Thoracic aorta (tissue), 2 donors: ENCODE data around the gene CFAP46. TPM values are rescaled to one million over a fixed set of nuclear protein-coding genes. Genes with fewer than 3 reads are reported as not detected.
A peak's percentile ranks its signal among the peaks of the same experiment; 100 is the strongest.

Experiments used
- ATAC-seq: fragments of 150-250 bp; one replicate; pipeline ENCODE4 v1.8.0; 2017; ENCODE audit warnings: low read depth; ENCODE audit not compliant: insufficient number of reproducible peaks, low FRiP score
- DNase-seq: peaks from one replicate; pipeline ENCODE4 v3.0.0-alpha.2; 2020; ENCODE audit warnings: low spot score
- H3K27ac ChIP-seq, 2 donors: fragments of 200-600 bp; sonication (generic); 1 replicate in 1 of 2; 2 replicates in 1 of 2; pipeline ENCODE4 v1.5.1; 2016; ENCODE audit warnings: mild to moderate bottlenecking in 2 of 2, moderate library complexity in 2 of 2
- H3K27me3 ChIP-seq: fragments of 200-600 bp; sonication (generic); replicated peaks from 2 replicates; pipeline ENCODE4 v1.6.0; 2016; ENCODE audit warnings: mild to moderate bottlenecking; ENCODE audit not compliant: insufficient read depth
- H3K36me3 ChIP-seq: fragments of 200-600 bp; sonication (generic); one replicate; pipeline ENCODE4 v1.5.1; 2016
- H3K4me1 ChIP-seq, 2 donors: fragments of 200-600 bp; sonication (generic); 1 replicate in 1 of 2; 2 replicates in 1 of 2; pipeline versions ENCODE4 v1.5.1 to v1.6.0; 2016; ENCODE audit warnings: low read depth in 2 of 2, mild to moderate bottlenecking in 1 of 2; ENCODE audit not compliant: control insufficient read depth in 1 of 2
- H3K4me3 ChIP-seq: fragments of 200-600 bp; sonication (generic); 2 replicates; pipeline ENCODE4 v1.5.1; 2016; ENCODE audit warnings: mild to moderate bottlenecking
- H3K9me3 ChIP-seq: fragments of 200-600 bp; sonication (generic); 2 replicates; pipeline ENCODE4 v1.5.1; 2016
- CTCF ChIP-seq: fragments of 200-600 bp; sonication (generic); IDR thresholded peaks from one replicate; pipeline ENCODE4 v1.5.1; 2019; ENCODE audit warnings: antibody characterized with exemption
- total RNA-seq, 2 donors: library from RNA; depleted of rRNA; stranded (reverse); fragments of >200 nt; gene quantifications; one replicate each; pipeline versions ENCODE4 v1.1.0 to v1.2.3, GENCODE V29; 2016

CFAP46 gene
- total RNA-seq, 2 donors from 2014 or later = not detected

DNA sequence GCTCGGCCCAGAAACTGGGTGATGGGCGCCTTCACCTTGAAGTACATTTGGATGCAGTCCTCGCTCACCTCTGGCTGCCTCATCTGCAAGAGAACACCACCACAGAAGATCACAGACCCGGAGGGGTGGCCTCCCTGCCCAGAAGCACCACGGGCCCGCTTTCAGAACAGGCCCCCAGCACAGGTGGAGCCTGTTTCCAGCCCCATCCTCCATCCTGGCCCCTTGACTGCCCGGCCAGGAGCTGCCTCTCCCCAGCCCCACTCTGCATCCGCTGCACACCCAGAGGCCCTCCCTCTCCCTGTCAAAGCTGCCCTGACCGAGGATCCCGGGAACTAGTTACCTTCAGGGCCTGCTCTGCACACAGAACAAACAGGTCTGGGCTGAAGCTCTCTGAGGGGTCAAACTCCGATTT lies 724 bp downstream of the CFAP46 start:
- H3K36me3 ChIP-seq = no peaks in the 10 kb centered on the region
- H3K9me3 ChIP-seq = no peaks in the 10 kb centered on the region
- H3K27me3 ChIP-seq = no peaks in the 10 kb centered on the region
- no peak overlapping the region for H3K27ac ChIP-seq
- ATAC-seq (no peak), DNase-seq (no peak)
- TF ChIP-seq CTCF = no peak
- H3K4me3 ChIP-seq = no peak overlapping the region
- peaks cover 0 to 10% of the 10 kb centered on the region in 2 donors for H3K4me1 ChIP-seq

DNA sequence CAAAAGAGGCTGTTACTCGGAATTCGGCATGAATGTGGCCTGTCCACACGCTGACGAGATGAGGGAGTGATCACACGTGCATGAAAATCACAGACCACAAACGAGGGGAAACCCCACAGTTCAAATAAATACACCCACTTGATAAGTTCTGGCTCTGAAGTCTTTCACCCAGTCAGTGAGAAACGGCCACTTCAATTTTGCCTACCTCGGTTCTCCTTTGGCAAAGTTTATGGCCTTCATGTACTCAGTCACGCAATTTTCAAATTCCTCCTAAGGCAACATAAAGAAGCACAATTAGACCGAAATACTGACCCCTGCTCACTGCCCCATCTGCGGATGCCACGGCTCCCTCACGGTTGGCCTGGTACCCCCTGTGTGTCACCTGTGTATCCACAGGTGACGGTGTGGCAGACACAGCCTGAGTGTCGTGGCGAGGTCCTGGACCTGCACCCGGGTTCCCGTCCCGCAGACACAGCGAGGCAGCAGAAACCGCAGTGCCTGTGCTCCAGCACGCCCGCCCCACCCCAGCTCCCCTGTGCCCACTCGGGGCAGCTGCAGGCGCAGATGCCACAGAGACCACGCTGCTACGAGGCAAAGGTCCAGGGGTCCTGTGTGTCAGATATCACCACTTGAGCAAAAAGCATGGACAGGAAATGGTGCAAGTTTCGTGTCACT lies 1.4 kb downstream of the CFAP46 start:
- H3K27me3 ChIP-seq = no peaks in the 10 kb centered on the region
- no peak for ATAC-seq
- no peak for DNase-seq

DNA sequence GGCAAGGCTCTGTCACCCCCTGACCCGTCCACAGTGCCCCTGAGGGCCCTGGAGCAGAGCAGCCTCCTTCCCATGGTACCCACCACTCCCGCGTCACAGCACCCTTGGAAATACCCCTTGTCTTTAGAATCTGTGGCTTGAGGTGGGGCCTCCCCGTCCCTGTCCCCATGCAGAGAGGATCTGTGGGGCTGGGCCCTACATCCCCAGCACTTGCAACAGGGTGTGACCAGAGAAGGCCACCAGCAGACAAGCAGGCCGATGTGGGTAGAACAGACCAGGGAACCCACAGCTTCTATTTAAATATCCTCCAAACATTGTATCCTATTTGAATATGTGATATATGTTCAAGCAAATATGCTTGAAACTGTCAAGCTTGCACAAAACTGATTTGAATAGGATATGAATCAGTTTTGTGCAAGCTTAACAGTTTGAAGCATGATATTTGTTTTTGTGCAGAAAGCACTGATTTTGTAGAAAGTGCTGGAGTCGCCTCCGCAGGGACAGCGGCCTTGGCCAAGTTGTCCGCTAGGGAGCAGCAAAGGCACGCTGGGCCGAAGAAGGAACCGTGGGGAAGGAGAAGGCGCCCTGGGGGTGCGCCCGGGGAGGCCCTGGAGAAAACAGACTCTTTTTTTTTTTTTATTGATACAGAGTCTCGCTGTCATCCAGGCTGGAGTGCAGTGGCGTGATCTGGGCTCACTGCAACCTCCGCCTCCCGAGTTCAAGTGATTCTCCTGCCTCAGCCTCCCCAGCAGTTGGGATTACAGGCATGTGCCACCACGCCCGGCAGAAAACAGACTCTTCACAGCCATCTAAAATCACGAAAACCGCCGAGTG lies 2.2 kb downstream of the CFAP46 start:
- H3K27ac ChIP-seq = no peak overlapping the region
- peak; percentile 27 for TF ChIP-seq CTCF
- H3K27me3 ChIP-seq = no peaks in the 10 kb centered on the region
- peaks cover 0 to 10% of the 10 kb centered on the region in 2 donors for H3K4me1 ChIP-seq
- no peaks in the 10 kb centered on the region for H3K9me3 ChIP-seq
- DNase-seq (no peak), ATAC-seq (no peak)
- no peak overlapping the region for H3K4me3 ChIP-seq
- no peaks in the 10 kb centered on the region for H3K36me3 ChIP-seq

More for the DNA sequence above, 1.4 kb downstream of the CFAP46 start:
- no peak overlapping the region for H3K27ac ChIP-seq
- no peaks in the 10 kb centered on the region for H3K9me3 ChIP-seq
- H3K4me1 ChIP-seq = peaks cover 0 to 10% of the 10 kb centered on the region in 2 donors
- no peaks in the 10 kb centered on the region for H3K36me3 ChIP-seq
- no peak for TF ChIP-seq CTCF
- no peak overlapping the region for H3K4me3 ChIP-seq

DNA sequence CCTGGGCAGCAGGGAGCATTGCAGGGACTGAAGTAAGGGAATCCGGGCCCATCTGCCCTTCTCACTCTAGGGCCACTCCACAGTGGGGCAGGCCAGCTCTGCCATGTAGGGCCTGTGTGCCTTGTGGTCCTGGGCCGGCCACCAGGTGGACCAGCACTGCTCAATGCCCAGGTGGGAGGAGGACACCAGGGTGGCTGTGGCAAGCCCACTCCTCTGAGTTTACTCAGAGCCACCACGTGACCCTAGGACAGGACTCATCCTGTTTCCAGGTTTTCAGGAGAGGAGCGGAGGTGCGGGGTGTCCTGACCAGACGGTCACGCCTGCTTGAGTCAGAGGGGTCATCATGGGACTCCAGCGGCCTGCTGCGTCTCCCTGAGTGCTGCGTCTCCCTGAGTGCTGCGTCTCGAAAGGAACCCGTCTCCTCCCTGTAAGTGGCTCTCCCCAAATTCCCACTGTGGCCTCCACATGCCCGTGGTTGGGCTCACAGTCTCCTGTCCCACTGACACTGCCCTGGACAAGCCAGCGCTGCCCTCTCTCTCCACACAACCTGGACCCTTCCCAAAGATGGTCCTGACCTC lies 2.9 kb downstream of the CFAP46 start:
- DNase-seq (no peak), ATAC-seq (no peak)
- Histone ChIP-seq H3K4me3 (no peak overlapping the region), H3K27ac (no peak overlapping the region), H3K4me1 (peaks cover 0 to 10% of the 10 kb centered on the region in 2 donors), H3K27me3 (no peaks in the 10 kb centered on the region), H3K36me3 (no peaks in the 10 kb centered on the region), H3K9me3 (no peaks in the 10 kb centered on the region)
- TF ChIP-seq CTCF = no peak
